Measurements from ENCODE around the gene TMUB1.

Gene TMUB1

DNA sequence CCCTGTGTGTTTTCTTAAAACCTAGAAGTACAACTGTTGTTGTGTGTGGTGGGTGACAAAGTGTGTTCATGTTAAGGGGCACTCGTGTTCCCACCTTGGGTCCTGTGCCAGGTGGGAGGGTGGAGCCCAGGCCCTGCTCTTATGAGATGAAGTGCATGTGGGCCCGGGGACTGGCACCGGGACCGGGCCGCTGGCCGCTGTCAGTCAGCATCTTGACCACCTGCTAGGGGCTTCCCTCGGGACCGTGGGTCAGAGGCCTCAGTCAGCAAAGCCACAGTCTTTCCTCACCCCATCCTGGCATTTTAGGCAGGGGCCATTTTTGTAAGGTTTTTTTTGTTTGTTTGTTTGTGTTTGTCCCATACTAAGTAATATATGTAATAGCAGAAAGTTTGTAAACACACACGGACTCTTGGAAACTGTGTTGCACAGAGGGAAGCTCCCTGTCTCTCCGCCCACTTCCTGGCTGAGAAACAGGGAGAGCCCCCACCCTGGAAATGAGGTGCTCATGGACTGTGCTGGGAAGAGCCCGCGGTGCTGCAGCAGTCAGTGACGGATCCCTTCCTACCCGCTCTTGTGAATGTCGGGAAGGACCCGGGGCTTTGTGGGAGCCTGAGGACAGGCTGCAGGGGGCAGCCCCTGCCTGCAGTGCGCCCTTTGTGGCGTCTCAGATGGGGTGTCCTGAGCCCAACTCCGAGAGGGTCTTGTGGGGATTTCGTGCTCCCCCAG, 16.4 kb upstream of the TMUB1 start:
- peak; percentile 5 for DNase-seq
- no peak for TF ChIP-seq CTCF (IDR thresholded peaks at IDR 0.05; ENCODE audit: low read depth, low read length)
- Histone ChIP-seq H3K4me3 (ENCODE audit: low read depth, low read length) (no peak overlapping the region), H3K9me3 (no peaks in the 10 kb centered on the region), H3K4me1 (no peaks in the 10 kb centered on the region), H3K27me3 (no peaks in the 10 kb centered on the region), H3K36me3 (peaks cover 22% of the 10 kb centered on the region)

GRCh38 chr7:151095828-151096475, 12.7 kb upstream of the TMUB1 start:
- TF ChIP-seq CTCF (IDR thresholded peaks at IDR 0.05; ENCODE audit: low read depth, low read length) = no peak
- peaks cover 35% of the 10 kb centered on the region for H3K36me3 ChIP-seq

DNA sequence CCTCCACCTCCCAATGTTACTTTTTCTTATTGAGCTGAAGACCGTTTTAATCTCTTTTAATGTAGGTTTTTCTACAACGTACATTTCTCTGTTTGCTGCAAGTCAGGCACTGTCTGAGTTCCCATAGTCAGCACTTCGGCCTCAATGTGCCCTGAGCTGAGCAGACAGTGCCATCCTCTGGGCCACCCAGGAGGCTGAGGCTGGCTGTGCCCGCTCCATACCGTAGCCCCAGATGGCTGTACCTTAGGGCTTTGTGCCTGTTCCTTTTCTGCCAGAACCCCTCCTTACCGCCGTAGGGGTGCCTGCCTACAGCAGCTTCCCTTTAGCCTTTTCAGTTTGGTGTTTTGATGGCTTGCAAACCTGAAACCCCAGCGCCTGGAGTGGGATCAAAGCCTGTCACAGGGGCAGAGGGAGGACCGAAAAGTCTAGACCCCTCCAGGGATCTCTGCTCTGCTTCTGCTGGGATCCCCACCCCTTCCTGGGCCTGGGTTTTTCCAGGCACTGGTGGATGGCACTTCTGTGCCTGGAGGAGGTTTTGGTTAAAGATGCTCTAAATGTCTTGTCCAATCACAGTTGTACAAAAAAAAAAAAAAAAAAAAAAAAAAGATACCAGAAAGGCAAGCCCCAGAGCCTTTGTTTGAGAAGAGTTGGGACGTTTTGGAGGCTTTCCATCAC, 12.0 kb upstream of the TMUB1 start:
- DNase-seq = no peak
- no peaks in the 10 kb centered on the region for H3K27me3 ChIP-seq
- no peaks in the 10 kb centered on the region for H3K4me1 ChIP-seq
- peaks cover 37% of the 10 kb centered on the region for H3K36me3 ChIP-seq
- no peaks in the 10 kb centered on the region for H3K9me3 ChIP-seq
- no peak overlapping the region for H3K4me3 ChIP-seq (ENCODE audit: low read depth, low read length)
- no peak for TF ChIP-seq CTCF (IDR thresholded peaks at IDR 0.05; ENCODE audit: low read depth, low read length)

More at GRCh38 chr7:151095828-151096475, 12.7 kb upstream of the TMUB1 start:
- no peak for DNase-seq
- Histone ChIP-seq H3K9me3 (no peaks in the 10 kb centered on the region), H3K4me3 (ENCODE audit: low read depth, low read length) (no peak overlapping the region), H3K4me1 (no peaks in the 10 kb centered on the region), H3K27me3 (no peaks in the 10 kb centered on the region)

- peaks cover 39% of the 10 kb centered on the region for H3K36me3 ChIP-seq
- DNase-seq = no peak
- TF ChIP-seq CTCF (IDR thresholded peaks at IDR 0.05; ENCODE audit: low read depth, low read length) = no peak
Measured at GRCh38 chr7:151094675-151095074, 11.4 kb upstream of the TMUB1 start.

DNA sequence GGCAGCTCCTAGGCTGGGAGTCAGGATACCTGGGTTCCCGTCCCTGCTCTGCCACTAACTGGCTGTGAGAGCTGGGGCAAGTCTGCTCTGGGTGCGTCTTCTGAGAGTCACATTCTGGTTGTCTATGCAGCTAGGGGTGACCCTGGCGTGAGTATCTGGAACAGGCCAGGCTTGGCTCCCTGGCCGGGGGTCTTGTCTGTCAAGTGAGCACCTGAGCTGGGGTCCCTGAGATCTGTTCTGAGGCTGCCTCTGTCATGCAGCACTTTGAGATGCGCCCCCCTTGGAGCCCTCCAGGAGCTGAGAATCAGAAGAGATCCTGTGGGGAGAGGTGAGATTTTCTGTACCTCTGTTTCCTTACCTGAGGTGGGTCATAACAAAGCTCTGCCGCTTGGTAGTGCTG, 10.5 kb upstream of the TMUB1 start:
- Histone ChIP-seq H3K9me3 (no peaks in the 10 kb centered on the region), H3K4me1 (peaks cover 6% of the 10 kb centered on the region), H3K27me3 (no peaks in the 10 kb centered on the region), H3K36me3 (peaks cover 45% of the 10 kb centered on the region), H3K4me3 (ENCODE audit: low read depth, low read length) (no peak overlapping the region)
- no peak for TF ChIP-seq CTCF (IDR thresholded peaks at IDR 0.05; ENCODE audit: low read depth, low read length)
- no peak for DNase-seq

More at GRCh38 chr7:151094675-151095074, 11.4 kb upstream of the TMUB1 start:
- Histone ChIP-seq H3K27me3 (no peaks in the 10 kb centered on the region), H3K9me3 (no peaks in the 10 kb centered on the region), H3K4me3 (ENCODE audit: low read depth, low read length) (no peak overlapping the region), H3K4me1 (peaks cover under 1% of the 10 kb centered on the region)
